ENCODE data around the gene TMPRSS15.
"Not testable (repeated sequence)": the region's sequence is repeated elsewhere in the genome, so short reads cannot be mapped to it uniquely, and the experiment has no call there.

The TMPRSS15 gene

GRCh38 chr21:18384771-18385170 lies 18.8 kb downstream of the TMPRSS15 start:
- no peak for TF ChIP-seq CTCF (IDR thresholded peaks at IDR 0.05; ENCODE audit: borderline replicate concordance, control extremely low read depth, extremely low read depth, insufficient read depth, missing control alignments)
- DNase-seq (ENCODE audit: low spot score) = no peak
- in situ Hi-C loops (cut with MboI; ENCODE audit: low sequenced_read_pairs, unreplicated experiment) = no loop called here

GRCh38 chr21:18382934-18383619 lies 20.5 kb downstream of the TMPRSS15 start:
- DNase-seq (ENCODE audit: low spot score); in situ Hi-C loops (cut with MboI; ENCODE audit: low sequenced_read_pairs, unreplicated experiment): not testable (repeated sequence)

- TF ChIP-seq CTCF (IDR thresholded peaks at IDR 0.05; ENCODE audit: borderline replicate concordance, control extremely low read depth, extremely low read depth, insufficient read depth, missing control alignments) = no peak
- in situ Hi-C loops (cut with MboI; ENCODE audit: low sequenced_read_pairs, unreplicated experiment) = no loop called here
- no peak for DNase-seq (ENCODE audit: low spot score)
Measured at GRCh38 chr21:18382141-18382540, 21.4 kb downstream of the TMPRSS15 start.

GRCh38 chr21:18373606-18374005 lies 30.0 kb downstream of the TMPRSS15 start:
- in situ Hi-C loops (cut with MboI; ENCODE audit: low sequenced_read_pairs, unreplicated experiment) = no loop called here
- DNase-seq (ENCODE audit: low spot score) = no peak
- TF ChIP-seq CTCF (IDR thresholded peaks at IDR 0.05; ENCODE audit: borderline replicate concordance, control extremely low read depth, extremely low read depth, insufficient read depth, missing control alignments) = no peak

GRCh38 chr21:18370301-18370700 lies 33.3 kb downstream of the TMPRSS15 start:
- no peak for TF ChIP-seq CTCF (IDR thresholded peaks at IDR 0.05; ENCODE audit: borderline replicate concordance, control extremely low read depth, extremely low read depth, insufficient read depth, missing control alignments)
- in situ Hi-C loops (cut with MboI; ENCODE audit: low sequenced_read_pairs, unreplicated experiment) = no loop called here

GRCh38 chr21:18369115-18369514 lies 34.5 kb downstream of the TMPRSS15 start:
- TF ChIP-seq CTCF (IDR thresholded peaks at IDR 0.05; ENCODE audit: borderline replicate concordance, control extremely low read depth, extremely low read depth, insufficient read depth, missing control alignments) = no peak
- no peak for DNase-seq (ENCODE audit: low spot score)
- in situ Hi-C loops (cut with MboI; ENCODE audit: low sequenced_read_pairs, unreplicated experiment) = no loop called here

More at GRCh38 chr21:18370301-18370700, 33.3 kb downstream of the TMPRSS15 start:
- DNase-seq (ENCODE audit: low spot score) = no peak

GRCh38 chr21:18368205-18368604 lies 35.4 kb downstream of the TMPRSS15 start:
- in situ Hi-C loops (cut with MboI; ENCODE audit: low sequenced_read_pairs, unreplicated experiment) = no loop called here
- TF ChIP-seq CTCF (IDR thresholded peaks at IDR 0.05; ENCODE audit: borderline replicate concordance, control extremely low read depth, extremely low read depth, insufficient read depth, missing control alignments) = no peak

More at GRCh38 chr21:18368205-18368604, 35.4 kb downstream of the TMPRSS15 start:
- no peak for DNase-seq (ENCODE audit: low spot score)
